HG02588 (cell line): Measurements from ENCODE around the gene FAM168A.
"Not testable (repeated sequence)": the region's sequence is repeated elsewhere in the genome, so short reads cannot be mapped to it uniquely, and the experiment has no call there.

ENCODE experiments used
- ATAC-seq: cut with Tn5 transposase; IDR thresholded peaks from one replicate; pipeline ENCODE4 v1.9.1; 2021; ENCODE audit warnings: mild to moderate bottlenecking, moderate library complexity; ENCODE audit not compliant: unreplicated experiment

Gene FAM168A

GRCh38 chr11:73597336-73597955 is 466 bp downstream of the FAM168A start:
- ATAC-seq = peak; percentile 15

- ATAC-seq = no peak
These were observed 1.4 kb downstream of the FAM168A start for GRCh38 chr11:73596547-73596946.

- ATAC-seq = no peak
These were observed 5.3 kb downstream of the FAM168A start for GRCh38 chr11:73592640-73593039.

- ATAC-seq = no peak
These were observed 6.2 kb downstream of the FAM168A start for GRCh38 chr11:73591743-73592142.

GRCh38 chr11:73590991-73591390 is 6.9 kb downstream of the FAM168A start:
- no peak for ATAC-seq

GRCh38 chr11:73586791-73587190 is 11.1 kb downstream of the FAM168A start:
- ATAC-seq = no peak

GRCh38 chr11:73585834-73586575 is 11.9 kb downstream of the FAM168A start:
- no peak for ATAC-seq

GRCh38 chr11:73584831-73585230 is 13.1 kb downstream of the FAM168A start:
- no peak for ATAC-seq

- ATAC-seq = no peak
These were observed 15.3 kb downstream of the FAM168A start for GRCh38 chr11:73582653-73583052.

- not testable (repeated sequence) for ATAC-seq
These were observed 17.2 kb downstream of the FAM168A start for GRCh38 chr11:73580749-73581148.

GRCh38 chr11:73579641-73580434 is 18.1 kb downstream of the FAM168A start:
- no peak for ATAC-seq

GRCh38 chr11:73578592-73579185 is 19.2 kb downstream of the FAM168A start:
- no peak for ATAC-seq

GRCh38 chr11:73577496-73577917 is 20.4 kb downstream of the FAM168A start:
- ATAC-seq = no peak

GRCh38 chr11:73576185-73576614 is 21.7 kb downstream of the FAM168A start:
- ATAC-seq = no peak

GRCh38 chr11:73571982-73572381 is 25.9 kb downstream of the FAM168A start:
- ATAC-seq = not testable (repeated sequence)

- ATAC-seq = no peak
These were observed 27.3 kb downstream of the FAM168A start for GRCh38 chr11:73570415-73571114.

- no peak for ATAC-seq
These were observed 30.7 kb downstream of the FAM168A start for GRCh38 chr11:73566977-73567755.

GRCh38 chr11:73566422-73566821 is 31.5 kb downstream of the FAM168A start:
- ATAC-seq = no peak

GRCh38 chr11:73565804-73566203 is 32.1 kb downstream of the FAM168A start:
- ATAC-seq = no peak

GRCh38 chr11:73564903-73565302 is 33.0 kb downstream of the FAM168A start:
- ATAC-seq = no peak
